HEK293 (cell line): Measurements from ENCODE around the gene WDR17.
A peak's percentile ranks its signal among the peaks of the same experiment; 100 is the strongest.

Source experiments
- CTCF ChIA-PET: fragments of 350-600 bp; formaldehyde crosslinking; extraction: SDS; loops from one replicate; lab custom pipeline; 2021; ENCODE audit warnings: antibody characterized with exemption; lab: Yijun Ruan, JAX
- POLR2A ChIA-PET: fragments of 300-600 bp; formaldehyde crosslinking; extraction: SDS; loops from one replicate; lab custom pipeline; 2020; ENCODE audit warnings: antibody characterized with exemption, inconsistent platforms; lab: Yijun Ruan, JAX
- H3K27ac ChIP-seq: fragments of 200-500 bp; sonication (Bioruptor generic); 2 replicates; pipeline ENCODE4 v1.5.1; 2014; ENCODE audit warnings: low read depth, low read length, control low read depth, inconsistent platforms; ENCODE audit errors: extremely low read depth
- H3K36me3 ChIP-seq, 2 experiments: fragments of 200-500 bp in 1 of 2; sonication (Bioruptor generic) in 1 of 2; 1 replicate in 1 of 2; 2 replicates in 1 of 2; pipeline ENCODE4 v1.5.1; 2014 to 2017; ENCODE audit warnings: inconsistent platforms in 2 of 2, low read length in 2 of 2; ENCODE audit not compliant: control insufficient read depth in 2 of 2, insufficient read depth in 1 of 2
- H3K4me1 ChIP-seq: fragments of 200-500 bp; sonication (Bioruptor generic); 2 replicates; pipeline ENCODE4 v1.5.1; 2014; ENCODE audit warnings: mild to moderate bottlenecking, low read length, inconsistent platforms; ENCODE audit not compliant: control insufficient read depth, insufficient read depth
- H3K4me3 ChIP-seq: 2 replicates; pipeline ENCODE4 v1.5.1; 2011; ENCODE audit warnings: low read depth, mild to moderate bottlenecking, control low read depth, low read length, moderate library complexity
- H3K9me3 ChIP-seq: fragments of 200-500 bp; sonication (Bioruptor generic); 2 replicates; pipeline ENCODE4 v1.5.1; 2014; ENCODE audit warnings: low read depth, low read length, inconsistent platforms; ENCODE audit not compliant: control insufficient read depth, insufficient read depth
- BCL11B ChIP-seq: fragments of 450-650 bp; formaldehyde crosslinking; IDR thresholded peaks from 2 replicates; pipeline ENCODE4 v1.5.1; 2016; ENCODE audit warnings: low read depth, missing biosample characterization, missing genetic modification characterization
- EGR2 ChIP-seq: fragments of 450-650 bp; formaldehyde crosslinking; IDR thresholded peaks from 2 replicates; pipeline ENCODE4 v1.5.1; 2016; ENCODE audit warnings: low read depth, missing biosample characterization, missing genetic modification characterization
- GLI4 ChIP-seq: fragments of 450-650 bp; formaldehyde crosslinking; IDR thresholded peaks from 2 replicates; pipeline ENCODE4 v1.5.1; 2016; ENCODE audit warnings: missing biosample characterization, missing genetic modification characterization
- HOXC10 ChIP-seq: sonication (generic); formaldehyde crosslinking; IDR thresholded peaks from 2 replicates; pipeline ENCODE4 v1.8.1; 2023; ENCODE audit warnings: mild to moderate bottlenecking, missing genetic modification reagents
- KLF16 ChIP-seq: fragments of 450-650 bp; formaldehyde crosslinking; IDR thresholded peaks from 2 replicates; pipeline ENCODE4 v1.5.1; 2017; ENCODE audit warnings: missing biosample characterization, missing genetic modification characterization
- KLF9 ChIP-seq: fragments of 450-650 bp; formaldehyde crosslinking; IDR thresholded peaks from 2 replicates; pipeline ENCODE4 v1.5.1; 2016; ENCODE audit warnings: missing biosample characterization, missing genetic modification characterization, low read depth
- MZF1 ChIP-seq: fragments of 450-650 bp; formaldehyde crosslinking; IDR thresholded peaks from 2 replicates; pipeline ENCODE4 v1.5.1; 2017; ENCODE audit warnings: missing biosample characterization, missing genetic modification characterization, borderline replicate concordance
- REPIN1 ChIP-seq: fragments of 450-650 bp; formaldehyde crosslinking; IDR thresholded peaks from 2 replicates; pipeline ENCODE4 v1.5.1; 2017; ENCODE audit warnings: missing biosample characterization, missing genetic modification characterization, low read depth
- YY1 ChIP-seq: fragments of 450-650 bp; formaldehyde crosslinking; IDR thresholded peaks from 2 replicates; pipeline ENCODE4 v1.5.1; 2018; ENCODE audit warnings: missing biosample characterization, missing genetic modification characterization
- ZBTB20 ChIP-seq: fragments of 450-650 bp; formaldehyde crosslinking; IDR thresholded peaks from 2 replicates; pipeline ENCODE4 v1.5.1; 2016; ENCODE audit warnings: missing biosample characterization, missing genetic modification characterization
- ZBTB6 ChIP-seq: fragments of 450-650 bp; formaldehyde crosslinking; IDR thresholded peaks from 2 replicates; pipeline ENCODE4 v1.5.1; 2017; ENCODE audit warnings: missing biosample characterization, missing genetic modification characterization
- ZEB2 ChIP-seq: fragments of 450-650 bp; formaldehyde crosslinking; IDR thresholded peaks from 2 replicates; pipeline ENCODE4 v1.5.1; 2016; ENCODE audit warnings: missing biosample characterization, missing genetic modification characterization
- ZNF140 ChIP-seq: fragments of 450-650 bp; formaldehyde crosslinking; IDR thresholded peaks from 2 replicates; pipeline ENCODE4 v1.5.1; 2016; ENCODE audit warnings: missing biosample characterization, missing genetic modification characterization
- ZNF169 ChIP-seq: fragments of 450-650 bp; formaldehyde crosslinking; IDR thresholded peaks from 2 replicates; pipeline ENCODE4 v1.5.1; 2016; ENCODE audit warnings: missing biosample characterization, missing genetic modification characterization
- ZNF202 ChIP-seq: fragments of 450-650 bp; formaldehyde crosslinking; IDR thresholded peaks from 2 replicates; pipeline ENCODE4 v1.5.1; 2016; ENCODE audit warnings: missing biosample characterization, missing genetic modification characterization, borderline replicate concordance
- ZNF350 ChIP-seq: fragments of 450-650 bp; formaldehyde crosslinking; IDR thresholded peaks from 2 replicates; pipeline ENCODE4 v1.5.0; 2017; ENCODE audit warnings: missing biosample characterization, mild to moderate bottlenecking, missing genetic modification characterization
- ZNF354C ChIP-seq: fragments of 450-650 bp; formaldehyde crosslinking; IDR thresholded peaks from 2 replicates; pipeline ENCODE4 v1.5.1; 2016; ENCODE audit warnings: missing biosample characterization, missing genetic modification characterization, low read depth, borderline replicate concordance
- ZNF610 ChIP-seq: fragments of 450-650 bp; formaldehyde crosslinking; IDR thresholded peaks from 2 replicates; pipeline ENCODE4 v1.5.1; 2016; ENCODE audit warnings: missing biosample characterization, missing genetic modification characterization, borderline replicate concordance
- ZNF660 ChIP-seq: fragments of 450-650 bp; IDR thresholded peaks from 2 replicates; pipeline ENCODE4 v1.5.1; 2018; ENCODE audit warnings: missing biosample characterization, mild to moderate bottlenecking, missing genetic modification characterization
- ZNF670 ChIP-seq: fragments of 450-650 bp; formaldehyde crosslinking; IDR thresholded peaks from 2 replicates; pipeline ENCODE4 v1.5.1; 2016; ENCODE audit warnings: missing biosample characterization, missing genetic modification characterization, low read depth
- ZNF792 ChIP-seq: fragments of 450-650 bp; formaldehyde crosslinking; IDR thresholded peaks from 2 replicates; pipeline ENCODE4 v1.5.1; 2016; ENCODE audit warnings: missing biosample characterization, missing genetic modification characterization
- TF ChIP-seq, protein P1 (sequence below): fragments of 450-650 bp; formaldehyde crosslinking; IDR thresholded peaks from 2 replicates; pipeline ENCODE4 v1.5.1; 2016; ENCODE audit warnings: missing biosample characterization, missing genetic modification characterization
- TF ChIP-seq, protein P2 (sequence below): fragments of 450-650 bp; formaldehyde crosslinking; IDR thresholded peaks from 2 replicates; pipeline ENCODE4 v1.5.1; 2016; ENCODE audit warnings: missing biosample characterization, missing genetic modification characterization
- TF ChIP-seq, protein P3 (sequence below): fragments of 450-650 bp; formaldehyde crosslinking; IDR thresholded peaks from 2 replicates; pipeline ENCODE4 v1.5.1; 2016; ENCODE audit warnings: missing biosample characterization, missing genetic modification characterization, low read depth
- TF ChIP-seq, protein P4 (sequence below): fragments of 450-650 bp; formaldehyde crosslinking; IDR thresholded peaks from 2 replicates; pipeline ENCODE4 v1.5.1; 2017; ENCODE audit warnings: missing biosample characterization, missing genetic modification characterization

The WDR17 gene

GRCh38 chr4:176163041-176163440 lies 97.4 kb downstream of the WDR17 start:
- ChIA-PET POLR2A (no interaction called here), CTCF (no interaction called here)
- H3K36me3 ChIP-seq, result peaks cover 0 to 5% of the 10 kb centered on the region in 2 experiments; a peak in 1 of 3 replicates

GRCh38 chr4:176185051-176185450 lies 119.4 kb downstream of the WDR17 start:
- Histone ChIP-seq H3K4me3 (no peak overlapping the region), H3K27ac (no peak overlapping the region), H3K36me3 (no peaks in the 10 kb centered on the region), H3K9me3 (no peaks in the 10 kb centered on the region), H3K4me1 (peaks cover 6% of the 10 kb centered on the region)
- ChIA-PET CTCF (no interaction called here), POLR2A (no interaction called here)
- TF ChIP-seq EGR2 (tag by site-specific recombination), result no peak
- no peak for TF ChIP-seq ZNF169 (tag by site-specific recombination)
- peak; percentile 76; the same call in 1 of the 2 replicates for TF ChIP-seq ZBTB20 (tag by site-specific recombination)
- no peak for TF ChIP-seq ZNF140
- TF ChIP-seq ZEB2 (tag by site-specific recombination), result peak; percentile 78
- no peak for TF ChIP-seq ZNF610 (tag by site-specific recombination)
- no peak for TF ChIP-seq ZNF350 (tag by site-specific recombination)
- TF ChIP-seq, protein P1, sequence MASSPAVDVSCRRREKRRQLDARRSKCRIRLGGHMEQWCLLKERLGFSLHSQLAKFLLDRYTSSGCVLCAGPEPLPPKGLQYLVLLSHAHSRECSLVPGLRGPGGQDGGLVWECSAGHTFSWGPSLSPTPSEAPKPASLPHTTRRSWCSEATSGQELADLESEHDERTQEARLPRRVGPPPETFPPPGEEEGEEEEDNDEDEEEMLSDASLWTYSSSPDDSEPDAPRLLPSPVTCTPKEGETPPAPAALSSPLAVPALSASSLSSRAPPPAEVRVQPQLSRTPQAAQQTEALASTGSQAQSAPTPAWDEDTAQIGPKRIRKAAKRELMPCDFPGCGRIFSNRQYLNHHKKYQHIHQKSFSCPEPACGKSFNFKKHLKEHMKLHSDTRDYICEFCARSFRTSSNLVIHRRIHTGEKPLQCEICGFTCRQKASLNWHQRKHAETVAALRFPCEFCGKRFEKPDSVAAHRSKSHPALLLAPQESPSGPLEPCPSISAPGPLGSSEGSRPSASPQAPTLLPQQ (tag by site-specific recombination), result peak; percentile 38; the same call in 1 of the 2 replicates
- TF ChIP-seq BCL11B (tag by site-specific recombination), result no peak
- no peak for TF ChIP-seq ZNF202 (tag by site-specific recombination)
- no peak for TF ChIP-seq GLI4 (tag by site-specific recombination)

More at GRCh38 chr4:176163041-176163440, 97.4 kb downstream of the WDR17 start:
- no peak for TF ChIP-seq REPIN1 (tag by site-specific recombination)
- TF ChIP-seq, protein P2, sequence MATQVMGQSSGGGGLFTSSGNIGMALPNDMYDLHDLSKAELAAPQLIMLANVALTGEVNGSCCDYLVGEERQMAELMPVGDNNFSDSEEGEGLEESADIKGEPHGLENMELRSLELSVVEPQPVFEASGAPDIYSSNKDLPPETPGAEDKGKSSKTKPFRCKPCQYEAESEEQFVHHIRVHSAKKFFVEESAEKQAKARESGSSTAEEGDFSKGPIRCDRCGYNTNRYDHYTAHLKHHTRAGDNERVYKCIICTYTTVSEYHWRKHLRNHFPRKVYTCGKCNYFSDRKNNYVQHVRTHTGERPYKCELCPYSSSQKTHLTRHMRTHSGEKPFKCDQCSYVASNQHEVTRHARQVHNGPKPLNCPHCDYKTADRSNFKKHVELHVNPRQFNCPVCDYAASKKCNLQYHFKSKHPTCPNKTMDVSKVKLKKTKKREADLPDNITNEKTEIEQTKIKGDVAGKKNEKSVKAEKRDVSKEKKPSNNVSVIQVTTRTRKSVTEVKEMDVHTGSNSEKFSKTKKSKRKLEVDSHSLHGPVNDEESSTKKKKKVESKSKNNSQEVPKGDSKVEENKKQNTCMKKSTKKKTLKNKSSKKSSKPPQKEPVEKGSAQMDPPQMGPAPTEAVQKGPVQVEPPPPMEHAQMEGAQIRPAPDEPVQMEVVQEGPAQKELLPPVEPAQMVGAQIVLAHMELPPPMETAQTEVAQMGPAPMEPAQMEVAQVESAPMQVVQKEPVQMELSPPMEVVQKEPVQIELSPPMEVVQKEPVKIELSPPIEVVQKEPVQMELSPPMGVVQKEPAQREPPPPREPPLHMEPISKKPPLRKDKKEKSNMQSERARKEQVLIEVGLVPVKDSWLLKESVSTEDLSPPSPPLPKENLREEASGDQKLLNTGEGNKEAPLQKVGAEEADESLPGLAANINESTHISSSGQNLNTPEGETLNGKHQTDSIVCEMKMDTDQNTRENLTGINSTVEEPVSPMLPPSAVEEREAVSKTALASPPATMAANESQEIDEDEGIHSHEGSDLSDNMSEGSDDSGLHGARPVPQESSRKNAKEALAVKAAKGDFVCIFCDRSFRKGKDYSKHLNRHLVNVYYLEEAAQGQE (tag by site-specific recombination), result no peak
- TF ChIP-seq ZNF792 (tag by site-specific recombination), result no peak
- TF ChIP-seq, protein P3, sequence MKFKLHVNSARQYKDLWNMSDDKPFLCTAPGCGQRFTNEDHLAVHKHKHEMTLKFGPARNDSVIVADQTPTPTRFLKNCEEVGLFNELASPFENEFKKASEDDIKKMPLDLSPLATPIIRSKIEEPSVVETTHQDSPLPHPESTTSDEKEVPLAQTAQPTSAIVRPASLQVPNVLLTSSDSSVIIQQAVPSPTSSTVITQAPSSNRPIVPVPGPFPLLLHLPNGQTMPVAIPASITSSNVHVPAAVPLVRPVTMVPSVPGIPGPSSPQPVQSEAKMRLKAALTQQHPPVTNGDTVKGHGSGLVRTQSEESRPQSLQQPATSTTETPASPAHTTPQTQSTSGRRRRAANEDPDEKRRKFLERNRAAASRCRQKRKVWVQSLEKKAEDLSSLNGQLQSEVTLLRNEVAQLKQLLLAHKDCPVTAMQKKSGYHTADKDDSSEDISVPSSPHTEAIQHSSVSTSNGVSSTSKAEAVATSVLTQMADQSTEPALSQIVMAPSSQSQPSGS, result no peak
- no peak for TF ChIP-seq ZNF660
- TF ChIP-seq ZNF670 (tag by site-specific recombination), result no peak
- TF ChIP-seq KLF9 (tag by site-specific recombination), result no peak
- TF ChIP-seq KLF16 (tag by site-specific recombination), result no peak
- TF ChIP-seq, protein P4, sequence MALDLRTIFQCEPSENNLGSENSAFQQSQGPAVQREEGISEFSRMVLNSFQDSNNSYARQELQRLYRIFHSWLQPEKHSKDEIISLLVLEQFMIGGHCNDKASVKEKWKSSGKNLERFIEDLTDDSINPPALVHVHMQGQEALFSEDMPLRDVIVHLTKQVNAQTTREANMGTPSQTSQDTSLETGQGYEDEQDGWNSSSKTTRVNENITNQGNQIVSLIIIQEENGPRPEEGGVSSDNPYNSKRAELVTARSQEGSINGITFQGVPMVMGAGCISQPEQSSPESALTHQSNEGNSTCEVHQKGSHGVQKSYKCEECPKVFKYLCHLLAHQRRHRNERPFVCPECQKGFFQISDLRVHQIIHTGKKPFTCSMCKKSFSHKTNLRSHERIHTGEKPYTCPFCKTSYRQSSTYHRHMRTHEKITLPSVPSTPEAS, result no peak
- TF ChIP-seq YY1, result no peak
- no peak for TF ChIP-seq BCL11B (tag by site-specific recombination)
- TF ChIP-seq MZF1 (tag by site-specific recombination), result no peak
- TF ChIP-seq ZBTB6 (tag by site-specific recombination), result no peak
- no peak for TF ChIP-seq HOXC10 (CRISPR knock-in tag)
- TF ChIP-seq ZNF354C (tag by site-specific recombination), result no peak
- Histone ChIP-seq H3K27ac (no peak overlapping the region), H3K9me3 (no peaks in the 10 kb centered on the region), H3K4me1 (no peaks in the 10 kb centered on the region), H3K4me3 (no peak overlapping the region)
